Activated CD4-positive, CD25-positive, alpha-beta regulatory T cell treated with anti-CD3 and anti-CD28 coated beads, Interleukin-2, amount 50 U/mL, for 72 hours (primary cell): Measurements from ENCODE around the gene SH3RF3.
"Not testable (repeated sequence)": the region's sequence is repeated elsewhere in the genome, so short reads cannot be mapped to it uniquely, and the experiment has no call there.

ENCODE experiments used
- DNase-seq: peaks from one replicate; pipeline ENCODE4 v3.0.0; 2021

Gene SH3RF3

GRCh38 chr2:109204412-109204811 lies 75.4 kb downstream of the SH3RF3 start:
- DNase-seq = no peak

- DNase-seq = peak; percentile 12
Measured at GRCh38 chr2:109205447-109205846, 76.4 kb downstream of the SH3RF3 start.

- no peak for DNase-seq
Measured at GRCh38 chr2:109206569-109207146, 77.7 kb downstream of the SH3RF3 start.

- no peak for DNase-seq
Measured at GRCh38 chr2:109207176-109207575, 78.2 kb downstream of the SH3RF3 start.

- DNase-seq = no peak
Measured at GRCh38 chr2:109208071-109208950, 79.3 kb downstream of the SH3RF3 start.

GRCh38 chr2:109208951-109209335 lies 79.9 kb downstream of the SH3RF3 start:
- DNase-seq = no peak

- DNase-seq = no peak
Measured at GRCh38 chr2:109209412-109209811, 80.4 kb downstream of the SH3RF3 start.

GRCh38 chr2:109209941-109210340 lies 80.9 kb downstream of the SH3RF3 start:
- DNase-seq = no peak

GRCh38 chr2:109210431-109211200 lies 81.6 kb downstream of the SH3RF3 start:
- DNase-seq = no peak

GRCh38 chr2:109211315-109211714 lies 82.3 kb downstream of the SH3RF3 start:
- no peak for DNase-seq

- no peak for DNase-seq
Measured at GRCh38 chr2:109212836-109213563, 84.0 kb downstream of the SH3RF3 start.

GRCh38 chr2:109213646-109214433 lies 84.8 kb downstream of the SH3RF3 start:
- DNase-seq = peak; percentile 60

- DNase-seq = no peak
Measured at GRCh38 chr2:109214651-109215371, 85.8 kb downstream of the SH3RF3 start.

- DNase-seq = no peak
Measured at GRCh38 chr2:109215866-109216265, 86.9 kb downstream of the SH3RF3 start.

GRCh38 chr2:109216332-109216731 lies 87.3 kb downstream of the SH3RF3 start:
- DNase-seq = no peak

- no peak for DNase-seq
Measured at GRCh38 chr2:109217362-109218086, 88.5 kb downstream of the SH3RF3 start.

GRCh38 chr2:109218087-109218791 lies 89.2 kb downstream of the SH3RF3 start:
- DNase-seq = no peak

- DNase-seq = no peak
Measured at GRCh38 chr2:109218792-109219126, 89.8 kb downstream of the SH3RF3 start.

- no peak for DNase-seq
Measured at GRCh38 chr2:109220860-109221259, 91.9 kb downstream of the SH3RF3 start.

- not testable (repeated sequence) for DNase-seq
Measured at GRCh38 chr2:109221316-109221715, 92.3 kb downstream of the SH3RF3 start.
